ENCODE data around the gene FKBP8.

DNA sequence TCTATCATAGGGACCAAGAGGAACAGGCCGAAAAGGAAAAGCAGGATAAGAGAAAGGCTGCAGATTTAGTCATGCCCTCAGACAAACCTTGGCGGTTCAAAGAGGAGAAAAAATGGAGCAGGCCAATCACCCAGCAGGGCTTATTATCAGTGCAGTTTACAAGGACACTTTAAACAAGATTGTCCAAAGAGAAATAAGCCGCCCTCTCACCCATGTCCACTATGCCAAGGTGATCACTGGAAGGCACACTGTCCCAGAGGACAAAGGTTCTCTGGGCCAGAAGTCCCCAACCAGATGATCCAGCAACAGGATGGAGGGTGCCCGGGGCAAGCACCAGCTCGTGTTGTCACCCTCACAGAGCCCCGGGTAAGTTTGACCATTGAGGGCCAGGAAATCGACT is 36.9 kb upstream of the FKBP8 start:
- TF ChIP-seq, protein P1, sequence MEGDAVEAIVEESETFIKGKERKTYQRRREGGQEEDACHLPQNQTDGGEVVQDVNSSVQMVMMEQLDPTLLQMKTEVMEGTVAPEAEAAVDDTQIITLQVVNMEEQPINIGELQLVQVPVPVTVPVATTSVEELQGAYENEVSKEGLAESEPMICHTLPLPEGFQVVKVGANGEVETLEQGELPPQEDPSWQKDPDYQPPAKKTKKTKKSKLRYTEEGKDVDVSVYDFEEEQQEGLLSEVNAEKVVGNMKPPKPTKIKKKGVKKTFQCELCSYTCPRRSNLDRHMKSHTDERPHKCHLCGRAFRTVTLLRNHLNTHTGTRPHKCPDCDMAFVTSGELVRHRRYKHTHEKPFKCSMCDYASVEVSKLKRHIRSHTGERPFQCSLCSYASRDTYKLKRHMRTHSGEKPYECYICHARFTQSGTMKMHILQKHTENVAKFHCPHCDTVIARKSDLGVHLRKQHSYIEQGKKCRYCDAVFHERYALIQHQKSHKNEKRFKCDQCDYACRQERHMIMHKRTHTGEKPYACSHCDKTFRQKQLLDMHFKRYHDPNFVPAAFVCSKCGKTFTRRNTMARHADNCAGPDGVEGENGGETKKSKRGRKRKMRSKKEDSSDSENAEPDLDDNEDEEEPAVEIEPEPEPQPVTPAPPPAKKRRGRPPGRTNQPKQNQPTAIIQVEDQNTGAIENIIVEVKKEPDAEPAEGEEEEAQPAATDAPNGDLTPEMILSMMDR (IDR thresholded peaks at IDR 0.05; ENCODE audit: poor library complexity) = no peak
- TF ChIP-seq EZH2 (IDR thresholded peaks at IDR 0.05; ENCODE audit: borderline replicate concordance) (no peak), EZH2phosphoT487 (IDR thresholded peaks at IDR 0.05; ENCODE audit: low read depth, severe bottlenecking, unreplicated experiment) (no peak)
